Astrocyte (in vitro differentiated cells and primary cell): ENCODE results near the gene SUGCT.

Experiments used
- EZH2 ChIP-seq: IDR thresholded peaks from 2 replicates; pipeline ENCODE4 v1.6.1; 2012; ENCODE audit warnings: mild to moderate bottlenecking, low read length, inconsistent platforms; ENCODE audit not compliant: insufficient read depth
- TF ChIP-seq, protein P1 (sequence below): IDR thresholded peaks from 2 replicates; pipeline ENCODE4 v1.5.1; 2011; ENCODE audit warnings: low read depth, mild to moderate bottlenecking, inconsistent platforms, low read length, moderate library complexity; ENCODE audit not compliant: insufficient read depth

DNA sequence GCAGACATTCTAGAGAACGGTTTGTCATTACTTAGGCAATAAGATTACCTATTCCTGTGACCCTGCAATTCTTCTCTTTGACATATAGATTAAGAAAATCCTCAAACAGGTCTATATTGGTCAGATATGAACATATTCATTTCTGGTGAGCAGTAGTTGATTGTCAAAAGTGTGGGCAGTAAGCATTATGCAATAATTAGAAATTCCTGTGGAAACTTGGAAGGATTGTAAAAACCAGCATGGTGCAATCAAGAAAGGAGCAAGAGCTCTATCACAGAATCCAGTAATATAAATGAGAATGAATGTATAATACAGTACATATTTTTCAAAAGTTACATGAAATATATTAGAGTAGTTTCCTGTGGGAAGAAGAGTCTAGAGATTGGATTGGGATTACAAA lies 406.5 kb downstream of the SUGCT start:
- TF ChIP-seq, protein P1, sequence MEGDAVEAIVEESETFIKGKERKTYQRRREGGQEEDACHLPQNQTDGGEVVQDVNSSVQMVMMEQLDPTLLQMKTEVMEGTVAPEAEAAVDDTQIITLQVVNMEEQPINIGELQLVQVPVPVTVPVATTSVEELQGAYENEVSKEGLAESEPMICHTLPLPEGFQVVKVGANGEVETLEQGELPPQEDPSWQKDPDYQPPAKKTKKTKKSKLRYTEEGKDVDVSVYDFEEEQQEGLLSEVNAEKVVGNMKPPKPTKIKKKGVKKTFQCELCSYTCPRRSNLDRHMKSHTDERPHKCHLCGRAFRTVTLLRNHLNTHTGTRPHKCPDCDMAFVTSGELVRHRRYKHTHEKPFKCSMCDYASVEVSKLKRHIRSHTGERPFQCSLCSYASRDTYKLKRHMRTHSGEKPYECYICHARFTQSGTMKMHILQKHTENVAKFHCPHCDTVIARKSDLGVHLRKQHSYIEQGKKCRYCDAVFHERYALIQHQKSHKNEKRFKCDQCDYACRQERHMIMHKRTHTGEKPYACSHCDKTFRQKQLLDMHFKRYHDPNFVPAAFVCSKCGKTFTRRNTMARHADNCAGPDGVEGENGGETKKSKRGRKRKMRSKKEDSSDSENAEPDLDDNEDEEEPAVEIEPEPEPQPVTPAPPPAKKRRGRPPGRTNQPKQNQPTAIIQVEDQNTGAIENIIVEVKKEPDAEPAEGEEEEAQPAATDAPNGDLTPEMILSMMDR, result no peak
- no peak for TF ChIP-seq EZH2
